ENCODE data around the gene RBM3. TPM values are rescaled to one million over a fixed set of nuclear protein-coding genes. Genes with fewer than 3 reads are reported as not detected.

The RBM3 gene
- total RNA-seq, 1 experiment from 2014 or later = 354 TPM

DNA sequence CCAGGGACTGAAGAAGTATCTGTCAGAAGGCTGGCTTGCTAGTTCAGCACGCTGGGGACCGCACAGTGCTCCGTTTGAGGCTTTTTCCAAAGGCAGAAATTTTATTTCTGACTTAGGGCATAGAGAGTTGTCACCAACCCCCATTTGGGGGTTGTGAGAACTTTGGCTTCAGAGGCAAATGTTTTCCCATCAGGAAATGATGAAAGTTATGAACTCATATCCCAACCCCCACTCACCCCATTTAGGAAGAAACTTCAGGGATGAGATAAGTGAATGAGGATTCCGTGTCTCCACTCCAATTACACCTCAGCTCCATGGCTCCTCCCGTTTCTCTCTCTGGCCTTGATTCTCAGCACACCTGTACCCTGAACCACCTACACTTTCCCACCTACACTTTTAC is 18.7 kb downstream of the RBM3 start:
- H3K36me3 Mint-ChIP-seq (ENCODE audit: insufficient read depth, unreplicated experiment) = peaks cover 11% of the 10 kb centered on the region
- H3K27me3 Mint-ChIP-seq (ENCODE audit: insufficient read depth, unreplicated experiment) = no peaks in the 10 kb centered on the region
- H3K4me3 Mint-ChIP-seq (ENCODE audit: unreplicated experiment) = no peak overlapping the region
- intact Hi-C loops (cut with micrococcal nuclease) = loop anchor here (5.0 kb wide), 2 partner anchors 116 to 511 kb away; partner anchors contain the start of gene FTSJ1
- CTCF ChIA-PET = no interaction called here
- peak; percentile 65 for DNase-seq (ENCODE audit: unreplicated experiment)
- peaks cover 7% of the 10 kb centered on the region for H3K4me1 Mint-ChIP-seq (ENCODE audit: insufficient read depth, unreplicated experiment)
- POLR2A ChIA-PET = interaction anchor here (2.8 kb wide), 1 partner anchor 19 kb away, joined by 10 read pairs; the partner anchor contains the start of gene RBM3
- H3K27ac Mint-ChIP-seq (ENCODE audit: low read depth, unreplicated experiment) = peak overlapping the region; percentile 31
- no TSS peak for BruUV-seq (replicated peaks)
- no peaks in the 10 kb centered on the region for H3K9me3 Mint-ChIP-seq (ENCODE audit: unreplicated experiment)
- TF ChIP-seq, protein P1, sequence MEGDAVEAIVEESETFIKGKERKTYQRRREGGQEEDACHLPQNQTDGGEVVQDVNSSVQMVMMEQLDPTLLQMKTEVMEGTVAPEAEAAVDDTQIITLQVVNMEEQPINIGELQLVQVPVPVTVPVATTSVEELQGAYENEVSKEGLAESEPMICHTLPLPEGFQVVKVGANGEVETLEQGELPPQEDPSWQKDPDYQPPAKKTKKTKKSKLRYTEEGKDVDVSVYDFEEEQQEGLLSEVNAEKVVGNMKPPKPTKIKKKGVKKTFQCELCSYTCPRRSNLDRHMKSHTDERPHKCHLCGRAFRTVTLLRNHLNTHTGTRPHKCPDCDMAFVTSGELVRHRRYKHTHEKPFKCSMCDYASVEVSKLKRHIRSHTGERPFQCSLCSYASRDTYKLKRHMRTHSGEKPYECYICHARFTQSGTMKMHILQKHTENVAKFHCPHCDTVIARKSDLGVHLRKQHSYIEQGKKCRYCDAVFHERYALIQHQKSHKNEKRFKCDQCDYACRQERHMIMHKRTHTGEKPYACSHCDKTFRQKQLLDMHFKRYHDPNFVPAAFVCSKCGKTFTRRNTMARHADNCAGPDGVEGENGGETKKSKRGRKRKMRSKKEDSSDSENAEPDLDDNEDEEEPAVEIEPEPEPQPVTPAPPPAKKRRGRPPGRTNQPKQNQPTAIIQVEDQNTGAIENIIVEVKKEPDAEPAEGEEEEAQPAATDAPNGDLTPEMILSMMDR (IDR thresholded peaks at IDR 0.05; ENCODE audit: unreplicated experiment) = no peak

DNA sequence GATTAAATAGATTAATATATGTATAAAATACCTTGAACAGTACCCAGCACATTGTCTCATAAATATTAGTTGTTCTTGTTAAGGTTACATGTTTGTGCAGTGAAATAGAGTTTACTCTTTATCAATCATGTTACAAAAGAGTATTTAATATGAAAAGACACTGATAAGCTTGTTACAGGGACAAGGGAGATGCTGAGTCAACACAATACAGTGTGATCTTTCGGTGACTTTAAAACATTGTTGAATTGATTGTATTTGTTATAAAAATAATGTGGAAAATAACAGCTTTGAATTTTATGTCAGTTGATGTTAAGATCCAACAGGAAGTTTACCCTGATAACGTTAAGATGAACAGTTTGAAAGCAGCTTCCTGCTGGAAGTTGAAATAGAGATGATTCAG is 21.6 kb downstream of the RBM3 start:
- Mint-ChIP-seq H3K9me3 (ENCODE audit: unreplicated experiment) (no peaks in the 10 kb centered on the region), H3K27ac (ENCODE audit: low read depth, unreplicated experiment) (no peak overlapping the region), H3K36me3 (ENCODE audit: insufficient read depth, unreplicated experiment) (peaks cover 24% of the 10 kb centered on the region), H3K27me3 (ENCODE audit: insufficient read depth, unreplicated experiment) (no peaks in the 10 kb centered on the region), H3K4me1 (ENCODE audit: insufficient read depth, unreplicated experiment) (peaks cover 7% of the 10 kb centered on the region), H3K4me3 (ENCODE audit: unreplicated experiment) (no peak overlapping the region)
- ChIA-PET CTCF (interaction anchor here (0.6 kb wide), 1 partner anchor 10 kb away, joined by 3 read pairs; no protein-coding TSS in a partner anchor), POLR2A (interaction anchor here (0.7 to 1.7 kb wide), 6 partner anchors 15 to 505 kb away, joined by 3 to 5 read pairs (median 4); partner anchors contain the start of genes EBP, RBM3 and TBC1D25)
- no peak for DNase-seq (ENCODE audit: unreplicated experiment)
- intact Hi-C loops (cut with micrococcal nuclease) = no loop called here
- BruUV-seq (replicated peaks) = no TSS peak
- TF ChIP-seq, protein P1 (IDR thresholded peaks at IDR 0.05; ENCODE audit: unreplicated experiment) = no peak

DNA sequence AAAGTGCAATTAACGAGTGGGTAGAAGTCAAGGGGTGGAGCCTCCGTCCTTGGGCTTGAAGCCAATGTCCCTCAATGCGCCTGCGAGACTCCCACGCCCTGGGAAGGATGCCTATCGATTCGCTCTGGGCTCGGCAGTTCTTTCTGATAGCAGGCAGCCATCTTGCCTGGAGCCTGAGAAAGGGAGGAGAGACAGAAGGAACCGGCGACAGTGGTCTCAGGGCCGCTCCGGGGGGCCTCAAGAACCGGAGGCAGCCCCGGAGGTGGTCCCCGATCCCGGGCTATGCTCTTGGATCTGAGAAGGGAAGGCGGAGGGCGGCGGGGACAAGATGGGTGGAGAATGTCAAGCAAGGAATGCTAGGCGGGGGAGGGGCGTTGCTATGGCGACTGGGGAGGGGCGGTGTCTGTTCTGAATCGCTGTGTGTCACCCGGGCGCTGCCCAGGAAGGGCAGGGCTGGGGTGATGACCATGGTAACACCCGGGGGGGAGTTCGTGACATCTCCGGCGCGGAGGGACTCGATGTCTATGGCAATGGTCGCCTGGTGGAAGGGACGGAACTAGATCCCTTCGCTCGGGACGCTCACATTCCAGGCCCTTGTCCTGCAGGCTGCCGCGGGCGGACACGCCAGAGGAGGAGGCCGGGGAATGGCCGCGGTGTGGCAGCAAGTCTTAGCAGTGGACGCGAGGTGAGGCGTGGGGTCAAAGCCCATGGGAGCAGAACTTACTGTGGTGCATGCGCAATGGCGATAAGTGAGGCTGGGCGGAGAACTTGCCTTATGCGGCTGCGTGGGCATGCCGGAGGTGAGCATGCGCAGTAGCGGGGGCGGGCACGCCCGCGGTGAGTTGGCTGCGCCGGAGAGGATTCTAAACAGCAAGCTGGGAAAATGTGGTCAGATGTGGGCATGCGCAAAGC is 23.3 kb downstream of the RBM3 start, which contains the start of gene WDR13:
Gene WDR13, plus strand, starts transcription at position 140 of the 912 bp plus-strand sequence. Its CDS starts 505 bp downstream, at position 645.
- peaks cover 35% of the 10 kb centered on the region for H3K36me3 Mint-ChIP-seq (ENCODE audit: insufficient read depth, unreplicated experiment)
- CTCF ChIA-PET = no interaction called here
- POLR2A ChIA-PET = interaction anchor here (0.6 to 1.7 kb wide), 7 partner anchors 8 to 431 kb away, joined by 3 to 6 read pairs (median 4); partner anchors contain the start of gene TBC1D25
- peak within 1 kb of the TSS; percentile 100 for H3K27ac Mint-ChIP-seq (ENCODE audit: low read depth, unreplicated experiment)
- no peaks in the 10 kb centered on the region for H3K9me3 Mint-ChIP-seq (ENCODE audit: unreplicated experiment)
- intact Hi-C loops (cut with micrococcal nuclease) = loop anchor here (1.0 kb wide), 1 partner anchor 23 kb away; the partner anchor contains the start of gene RBM3
- H3K4me1 Mint-ChIP-seq (ENCODE audit: insufficient read depth, unreplicated experiment) = no peaks in the 10 kb centered on the region
- TSS peak; percentile 73 for BruUV-seq (replicated peaks)
- peak; percentile 87 for DNase-seq (ENCODE audit: unreplicated experiment)
- H3K4me3 Mint-ChIP-seq (ENCODE audit: unreplicated experiment) = peak within 1 kb of the TSS; percentile 90
- no peaks in the 10 kb centered on the region for H3K27me3 Mint-ChIP-seq (ENCODE audit: insufficient read depth, unreplicated experiment)
- TF ChIP-seq, protein P1 (IDR thresholded peaks at IDR 0.05; ENCODE audit: unreplicated experiment) = no peak

DNA sequence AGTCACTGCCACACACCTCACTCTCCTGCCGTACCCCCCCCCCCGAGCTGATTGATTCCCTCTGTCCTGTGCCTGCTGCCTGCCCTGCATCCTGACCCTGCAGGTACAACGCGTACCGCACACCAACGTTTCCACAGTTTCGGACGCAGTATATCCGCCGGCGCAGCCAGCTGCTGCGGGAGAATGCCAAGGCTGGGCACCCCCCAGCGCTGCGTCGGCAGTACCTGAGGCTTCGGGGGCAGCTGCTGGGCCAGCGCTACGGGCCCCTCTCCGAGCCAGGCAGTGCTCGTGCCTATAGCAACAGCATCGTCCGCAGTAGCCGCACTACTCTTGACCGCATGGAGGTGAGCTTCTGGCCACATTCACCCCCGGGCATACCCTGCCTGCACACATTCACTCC is 24.3 kb downstream of the RBM3 start:
- ChIA-PET CTCF (no interaction called here), POLR2A (interaction anchor here (0.6 to 1.0 kb wide), 5 partner anchors 8 to 293 kb away, joined by 3 to 6 read pairs (median 4); partner anchors contain the start of gene TBC1D25)
- intact Hi-C loops (cut with micrococcal nuclease) = no loop called here
- Mint-ChIP-seq H3K27me3 (ENCODE audit: insufficient read depth, unreplicated experiment) (no peaks in the 10 kb centered on the region), H3K4me1 (ENCODE audit: insufficient read depth, unreplicated experiment) (no peaks in the 10 kb centered on the region), H3K27ac (ENCODE audit: low read depth, unreplicated experiment) (peak overlapping the region; percentile 100), H3K9me3 (ENCODE audit: unreplicated experiment) (no peaks in the 10 kb centered on the region), H3K4me3 (ENCODE audit: unreplicated experiment) (peak overlapping the region; percentile 90), H3K36me3 (ENCODE audit: insufficient read depth, unreplicated experiment) (peaks cover 40% of the 10 kb centered on the region)
- no TSS peak for BruUV-seq (replicated peaks)
- TF ChIP-seq, protein P1 (IDR thresholded peaks at IDR 0.05; ENCODE audit: unreplicated experiment) = no peak
- DNase-seq (ENCODE audit: unreplicated experiment) = no peak
